Cardiac fibroblast (primary cell): ENCODE results near the gene MUC21.
A peak's percentile ranks its signal among the peaks of the same experiment; 100 is the strongest.

Experiments used
- DNase-seq, 2 donors: peaks; one replicate each; pipeline versions ENCODE4 v3.0.0 to v3.0.0-alpha.2; 2010; ENCODE audit warnings: low read depth in 2 of 2
- H3K4me3 ChIP-seq, 2 donors: replicated peaks in 1 of 2; 1 replicate in 1 of 2; 2 replicates in 1 of 2; pipeline ENCODE4 v1.5.1; 2011; ENCODE audit warnings: low read depth in 2 of 2, low read length in 2 of 2, mild to moderate bottlenecking in 2 of 2, moderate library complexity in 1 of 2
- CTCF ChIP-seq: IDR thresholded peaks from one replicate; pipeline ENCODE4 v1.5.1; 2011; ENCODE audit warnings: low read depth, mild to moderate bottlenecking, low read length, inconsistent platforms

The MUC21 gene

GRCh38 chr6:30979141-30979540 lies 4.4 kb upstream of the MUC21 start:
- TF ChIP-seq CTCF = no peak
- DNase-seq = no peak

GRCh38 chr6:30979690-30980089 lies 3.8 kb upstream of the MUC21 start:
- TF ChIP-seq CTCF = no peak
- H3K4me3 ChIP-seq = no peak overlapping the region
- no peak for DNase-seq

More at GRCh38 chr6:30979141-30979540, 4.4 kb upstream of the MUC21 start:
- H3K4me3 ChIP-seq = no peak overlapping the region

GRCh38 chr6:30981942-30982772 lies 1.4 kb upstream of the MUC21 start:
- peak; percentile 75 to 76 for DNase-seq
- peak; percentile 51 for TF ChIP-seq CTCF
- peak overlapping the region; percentile 19 to 29 for H3K4me3 ChIP-seq

GRCh38 chr6:30985490-30985889 lies 2.0 kb downstream of the MUC21 start:
- H3K4me3 ChIP-seq = no peak overlapping the region
- no peak for TF ChIP-seq CTCF
- DNase-seq = no peak

GRCh38 chr6:30987304-30987703 lies 3.8 kb downstream of the MUC21 start:
- H3K4me3 ChIP-seq = no peak overlapping the region
- no peak for TF ChIP-seq CTCF
- DNase-seq = no peak

- no peak overlapping the region for H3K4me3 ChIP-seq
- TF ChIP-seq CTCF = no peak
- no peak for DNase-seq
These were observed 4.8 kb downstream of the MUC21 start for GRCh38 chr6:30988209-30988825.
